Daoy (cell line): ENCODE measurements around the gene GPSM1. TPM values are rescaled to one million over a fixed set of nuclear protein-coding genes. Genes with fewer than 3 reads are reported as not detected.

Experiments used
- DNase-seq: peaks from one replicate; pipeline ENCODE4 v3.0.0-alpha.2; 2015; ENCODE audit warnings: low read depth
- total RNA-seq: library from RNA; depleted of rRNA; stranded (reverse); fragments of >200 nt; shearing (Covaris generic); gene quantifications from 2 replicates; pipeline ENCODE4 v1.2.3, GENCODE V29; 2014; rRNA removed

Gene GPSM1, protein sequence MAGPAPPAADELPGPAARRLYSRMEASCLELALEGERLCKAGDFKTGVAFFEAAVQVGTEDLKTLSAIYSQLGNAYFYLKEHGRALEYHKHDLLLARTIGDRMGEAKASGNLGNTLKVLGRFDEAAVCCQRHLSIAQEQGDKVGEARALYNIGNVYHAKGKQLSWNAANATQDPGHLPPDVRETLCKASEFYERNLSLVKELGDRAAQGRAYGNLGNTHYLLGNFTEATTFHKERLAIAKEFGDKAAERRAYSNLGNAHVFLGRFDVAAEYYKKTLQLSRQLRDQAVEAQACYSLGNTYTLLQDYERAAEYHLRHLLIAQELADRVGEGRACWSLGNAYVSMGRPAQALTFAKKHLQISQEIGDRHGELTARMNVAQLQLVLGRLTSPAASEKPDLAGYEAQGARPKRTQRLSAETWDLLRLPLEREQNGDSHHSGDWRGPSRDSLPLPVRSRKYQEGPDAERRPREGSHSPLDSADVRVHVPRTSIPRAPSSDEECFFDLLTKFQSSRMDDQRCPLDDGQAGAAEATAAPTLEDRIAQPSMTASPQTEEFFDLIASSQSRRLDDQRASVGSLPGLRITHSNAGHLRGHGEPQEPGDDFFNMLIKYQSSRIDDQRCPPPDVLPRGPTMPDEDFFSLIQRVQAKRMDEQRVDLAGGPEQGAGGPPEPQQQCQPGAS
- 15.8 and 23.4 TPM in 2 replicates for total RNA-seq

DNA sequence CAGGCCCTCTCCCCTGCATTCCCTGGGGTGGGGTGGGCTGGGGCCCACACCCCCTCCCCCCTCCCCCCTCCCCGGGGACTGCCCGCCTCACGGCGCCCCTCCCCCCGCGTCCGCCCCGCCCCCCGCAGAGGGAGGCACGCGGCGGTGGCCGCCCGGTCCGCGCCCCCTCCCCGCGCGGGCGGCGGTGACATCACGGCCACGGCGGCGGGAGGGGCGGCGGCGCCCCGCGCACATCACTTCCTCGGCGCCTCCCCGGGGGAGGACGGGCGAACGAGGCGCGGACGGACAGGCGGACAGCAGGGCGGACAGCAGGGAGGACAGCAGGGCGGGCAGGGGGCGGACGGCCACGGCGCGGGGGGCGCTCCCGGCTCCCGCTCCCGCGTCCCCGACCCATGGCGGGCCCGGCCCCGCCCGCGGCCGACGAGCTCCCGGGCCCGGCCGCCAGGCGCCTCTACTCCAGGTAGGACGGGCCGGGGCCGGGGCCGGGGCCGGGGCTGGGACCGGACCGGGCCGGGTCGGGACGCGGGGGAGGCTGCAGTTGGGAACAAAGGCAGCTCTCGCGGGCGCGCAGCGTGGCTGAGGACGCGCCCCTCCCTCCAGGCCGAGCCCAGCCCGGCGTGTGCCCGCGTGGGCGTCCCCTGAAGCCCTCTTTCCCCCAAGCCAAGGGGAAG is at the start of gene GPSM1:
Gene GPSM1, plus strand, starts transcription at position 236 of the 671 bp plus-strand sequence. Its CDS starts 157 bp downstream, at position 393.
- DNase-seq, result peak; percentile 69

DNA sequence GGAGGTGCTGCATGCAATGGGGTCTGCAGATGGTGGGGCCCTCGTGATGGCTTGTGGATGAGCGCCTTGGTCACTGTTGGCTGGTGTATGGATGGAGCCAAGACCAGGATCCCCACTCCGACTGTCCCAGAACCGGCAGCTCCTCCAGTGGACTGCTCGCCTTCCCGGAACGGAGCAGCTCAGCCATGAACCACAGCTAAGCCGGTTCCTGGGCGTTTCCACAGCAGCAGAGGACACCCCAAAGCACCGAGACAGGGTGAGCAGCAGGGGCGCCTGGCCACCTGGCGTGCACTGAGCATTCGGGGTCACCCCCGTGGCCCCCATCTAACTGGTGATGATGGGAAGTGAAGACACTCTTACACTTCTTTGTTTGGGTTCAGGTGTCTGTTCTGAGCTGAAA is 49.6 kb upstream of the GPSM1 start:
- no peak for DNase-seq

DNA sequence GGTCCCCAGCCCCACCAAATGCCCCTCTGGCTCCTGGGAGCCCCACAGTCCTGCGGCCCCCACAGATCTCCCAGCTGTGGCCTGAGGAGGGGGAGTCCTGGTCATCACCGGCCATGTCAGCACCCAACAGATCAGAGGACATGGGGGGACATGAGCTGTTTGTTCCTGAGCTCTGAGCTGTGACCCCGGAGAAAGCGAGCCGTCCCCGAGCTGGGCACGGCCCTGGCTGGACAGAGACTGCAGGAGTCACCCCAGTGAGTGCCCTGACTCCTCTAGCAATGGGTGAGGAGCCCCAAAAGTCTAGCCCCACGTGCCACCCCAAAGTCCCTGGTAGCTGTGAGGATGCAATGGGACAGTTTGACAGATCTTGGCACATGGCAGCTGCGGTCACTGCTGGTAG is 49.1 kb upstream of the GPSM1 start:
- DNase-seq, result no peak

DNA sequence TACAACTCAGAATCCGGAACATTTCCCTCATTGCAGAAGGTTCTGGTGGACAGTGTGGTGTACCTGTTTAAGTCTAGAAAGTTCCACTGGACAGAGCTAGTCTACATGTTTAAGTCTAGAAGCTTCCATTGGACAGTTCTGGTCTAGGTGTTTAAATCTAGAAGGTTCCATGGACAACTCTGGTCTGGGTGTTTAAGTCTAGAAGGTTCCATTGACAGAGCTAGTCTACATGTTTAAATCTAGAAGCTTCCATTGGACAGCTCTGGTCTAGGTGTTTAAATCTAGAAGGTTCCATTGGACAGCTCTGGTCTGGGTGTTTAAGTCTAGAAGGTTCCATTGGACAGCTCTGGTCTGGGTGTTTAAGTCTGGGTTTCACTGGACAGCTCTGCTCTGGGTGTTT is 48.4 kb upstream of the GPSM1 start:
- DNase-seq, result no peak

DNA sequence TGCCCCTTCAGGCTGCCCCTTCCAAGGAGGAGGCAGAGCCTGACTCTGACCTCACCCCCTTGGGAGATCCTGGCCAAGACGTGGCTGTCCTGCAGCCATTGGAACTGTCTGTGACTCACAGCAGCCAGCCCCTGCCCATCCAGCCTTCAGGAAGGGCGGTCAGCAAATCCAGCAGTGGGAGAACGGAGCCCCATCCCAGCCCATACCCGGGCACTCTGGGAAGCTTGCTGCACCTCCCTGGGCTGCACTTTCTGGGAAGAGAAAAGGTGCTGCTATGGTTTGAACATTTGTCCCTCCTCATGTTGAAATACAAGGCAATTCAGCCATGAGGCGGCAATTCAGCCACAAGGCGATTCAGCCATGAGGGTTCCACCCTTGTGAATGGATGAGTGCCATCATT is 47.9 kb upstream of the GPSM1 start:
- DNase-seq, result no peak

DNA sequence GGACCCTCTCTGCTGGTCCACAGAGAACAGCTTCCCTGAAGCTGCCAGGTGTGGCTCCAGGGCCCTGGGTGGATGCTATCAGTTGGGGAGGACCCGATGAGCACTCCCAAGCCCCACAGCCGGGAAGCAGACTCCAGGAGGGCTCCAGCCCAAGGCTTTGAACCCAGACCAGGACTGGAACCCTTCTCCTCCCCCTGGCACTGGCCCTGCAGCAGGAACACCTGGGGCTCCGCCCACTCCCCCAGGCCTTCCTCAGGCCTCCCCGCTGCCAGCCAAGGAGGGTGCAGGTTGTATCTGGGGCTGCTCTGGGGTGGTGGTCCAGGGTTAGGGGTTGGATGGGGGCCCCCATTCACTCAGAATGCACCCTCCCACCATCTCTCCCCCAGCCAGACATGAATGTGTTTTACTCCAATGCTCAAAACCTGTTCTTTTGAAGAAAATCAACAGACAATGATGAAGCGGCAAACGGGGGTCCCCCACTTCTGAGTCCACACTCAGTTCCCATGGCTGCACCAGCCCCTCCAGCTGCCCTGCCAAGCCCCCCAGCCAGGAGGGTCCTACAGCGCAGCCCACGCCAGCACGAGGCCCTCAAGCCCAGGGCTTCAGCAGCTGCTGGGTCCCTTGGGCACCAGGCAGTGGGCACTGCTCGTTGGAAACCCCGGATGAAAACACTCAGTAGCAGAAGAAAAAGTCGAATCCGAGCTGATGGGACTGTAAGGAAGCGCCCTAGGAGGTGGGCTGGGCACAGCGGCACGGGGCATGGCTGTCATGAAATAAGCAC is 46.6 kb upstream of the GPSM1 start:
- DNase-seq, result no peak

DNA sequence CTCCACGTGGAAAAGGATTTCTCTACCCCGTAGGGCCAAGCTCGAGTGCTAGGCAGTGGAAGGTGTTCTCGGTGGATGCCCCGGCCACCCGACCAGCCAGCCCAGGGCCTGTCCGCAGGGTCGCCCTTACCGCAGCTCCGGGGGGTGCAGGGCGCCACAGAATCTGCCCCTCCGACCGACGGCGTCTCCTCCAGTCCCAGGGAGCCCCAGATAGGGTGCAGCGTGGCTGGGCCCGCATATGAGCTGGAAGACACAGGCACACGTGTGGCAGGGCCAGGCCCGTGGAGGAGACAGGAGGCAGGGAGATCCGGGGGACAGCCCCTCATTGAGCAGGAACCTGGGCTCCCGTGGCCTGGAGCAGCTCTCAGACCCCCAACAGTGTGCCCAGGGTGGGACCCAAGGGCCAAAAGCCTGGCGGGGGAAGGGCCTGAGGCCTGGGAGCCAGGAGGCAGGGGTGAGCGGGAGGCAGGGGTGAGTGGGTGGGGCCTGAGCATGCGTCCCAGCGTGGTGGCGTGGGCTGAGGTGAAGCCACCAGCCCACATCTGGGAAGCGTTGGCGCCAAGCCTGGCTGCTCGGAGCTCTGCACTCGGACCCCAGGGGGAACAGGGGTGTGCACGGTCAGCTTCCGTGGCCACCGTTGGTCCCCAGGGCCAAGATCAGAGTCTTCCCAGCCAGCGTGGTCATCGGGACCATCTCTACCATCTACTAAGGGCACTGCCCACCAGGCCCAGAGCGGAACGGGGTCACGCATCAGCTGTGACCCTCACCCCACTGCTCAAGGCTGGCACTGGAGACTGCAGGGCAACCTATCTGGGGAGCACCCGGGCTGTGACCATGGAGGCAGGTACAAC is 45.7 kb upstream of the GPSM1 start:
- no peak for DNase-seq

DNA sequence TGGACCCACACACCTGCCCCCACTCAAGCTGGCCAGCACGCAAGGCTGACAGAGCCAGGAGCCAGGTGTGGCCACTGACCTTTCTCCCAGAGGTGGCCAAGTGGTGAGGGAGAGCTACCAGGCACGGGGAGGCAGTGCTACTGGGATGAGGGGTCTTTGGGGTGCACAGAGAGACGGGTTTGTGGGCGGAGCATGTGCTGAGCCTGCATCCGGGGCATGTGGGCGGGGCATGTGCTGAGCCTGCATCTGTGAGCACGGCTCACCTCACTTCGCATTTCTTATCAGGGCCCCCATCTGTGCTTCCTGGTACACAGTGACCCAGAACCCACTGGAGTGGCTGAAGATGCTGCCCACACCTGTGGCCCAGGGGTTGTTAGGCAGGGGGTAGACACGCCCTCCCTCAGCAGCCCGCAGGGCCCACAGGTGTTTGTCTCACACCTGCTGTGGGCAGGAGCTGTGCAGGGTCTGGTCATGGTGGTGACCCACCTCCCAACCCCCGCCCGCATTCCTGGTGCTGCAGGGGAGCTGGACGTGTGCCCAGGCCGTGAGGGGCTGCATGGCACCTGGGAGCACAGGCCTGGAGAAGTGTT is 45.0 kb upstream of the GPSM1 start:
- no peak for DNase-seq

DNA sequence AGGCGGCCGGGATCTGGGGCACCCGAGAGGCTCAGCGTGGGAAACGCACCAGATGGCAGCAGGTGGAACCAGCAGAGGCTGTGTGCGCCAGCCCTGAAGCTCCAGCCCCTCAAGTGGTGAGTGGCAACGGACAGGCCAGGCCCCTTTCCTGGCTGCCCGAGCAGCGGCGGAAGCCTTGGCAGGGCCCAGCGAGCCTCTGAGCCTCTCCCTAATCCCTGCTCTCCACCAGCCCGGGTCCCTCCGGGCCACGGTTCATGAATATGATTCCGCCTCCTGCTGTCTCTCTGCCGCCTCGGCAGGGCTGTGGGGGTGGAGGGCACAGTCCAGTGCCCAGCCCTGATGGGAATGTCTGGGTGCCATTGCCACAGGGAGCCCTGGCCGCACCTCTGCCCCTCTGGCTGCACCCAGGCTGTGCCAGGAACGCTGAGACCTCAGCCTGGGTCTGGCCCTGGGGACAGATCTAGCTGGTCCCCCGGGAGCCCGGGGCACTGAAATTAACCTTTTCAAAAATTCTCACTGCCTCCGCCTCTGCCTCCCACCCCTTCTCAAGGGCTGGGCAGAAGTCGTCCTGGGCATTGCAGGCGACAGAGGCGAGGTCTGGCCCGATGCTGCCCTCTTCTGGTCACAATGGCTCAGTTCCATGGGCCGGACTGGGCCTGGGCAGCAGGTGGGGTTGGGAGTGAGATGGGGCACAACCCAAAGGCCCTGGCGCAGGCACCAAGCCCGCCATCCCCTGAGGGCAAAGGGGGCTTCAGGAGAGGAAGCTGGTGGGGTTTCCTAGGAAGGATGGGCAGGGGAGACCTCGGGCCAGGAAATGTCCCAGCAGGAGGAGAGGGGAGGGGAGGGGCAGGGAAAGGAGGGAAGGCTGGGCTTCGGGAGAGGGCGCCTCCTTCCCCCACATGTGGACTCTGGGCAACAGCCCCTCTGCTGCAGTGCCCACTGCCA is 43.8 kb upstream of the GPSM1 start:
- peak; percentile 89 for DNase-seq

DNA sequence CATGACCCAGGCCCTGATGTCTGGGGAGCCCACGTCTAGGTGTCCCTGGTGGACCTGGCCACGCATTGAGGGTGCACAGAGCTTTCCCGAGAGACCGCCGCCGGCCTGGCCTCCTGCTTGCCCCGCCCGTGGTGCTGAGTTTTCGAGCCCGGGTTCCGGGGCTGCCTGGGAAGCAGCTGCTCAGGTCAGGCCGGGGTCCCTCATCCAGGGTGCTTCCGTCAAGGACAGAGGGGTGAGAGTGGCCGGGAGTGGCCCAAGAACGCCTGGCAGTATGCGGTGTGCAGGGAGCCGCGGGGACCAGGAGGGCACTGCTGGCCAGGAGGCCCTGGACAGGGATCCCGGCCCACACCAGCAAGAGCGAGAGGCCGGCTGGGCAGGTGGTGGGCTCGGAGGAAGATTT is 43.0 kb upstream of the GPSM1 start:
- no peak for DNase-seq

DNA sequence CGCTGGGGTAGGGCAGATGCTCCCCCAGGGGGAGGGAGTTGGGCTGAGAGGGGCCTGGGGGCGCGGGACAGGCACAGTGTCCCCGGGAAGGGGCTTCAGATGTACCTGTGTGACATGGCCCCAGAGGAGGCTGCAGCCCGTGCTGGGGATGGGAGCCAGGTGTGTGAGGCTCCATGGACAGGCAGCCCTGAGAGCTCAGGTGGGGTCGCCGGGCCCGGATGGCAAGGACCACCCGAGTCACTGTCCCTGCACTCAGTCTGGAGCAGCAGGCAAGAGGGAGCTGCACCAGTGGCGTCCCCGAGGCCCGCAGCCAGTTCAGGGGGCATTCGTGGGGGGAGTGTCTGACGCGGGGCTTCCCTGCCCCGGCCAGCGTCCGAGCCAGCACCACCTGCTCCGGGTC is 42.4 kb upstream of the GPSM1 start:
- no peak for DNase-seq

DNA sequence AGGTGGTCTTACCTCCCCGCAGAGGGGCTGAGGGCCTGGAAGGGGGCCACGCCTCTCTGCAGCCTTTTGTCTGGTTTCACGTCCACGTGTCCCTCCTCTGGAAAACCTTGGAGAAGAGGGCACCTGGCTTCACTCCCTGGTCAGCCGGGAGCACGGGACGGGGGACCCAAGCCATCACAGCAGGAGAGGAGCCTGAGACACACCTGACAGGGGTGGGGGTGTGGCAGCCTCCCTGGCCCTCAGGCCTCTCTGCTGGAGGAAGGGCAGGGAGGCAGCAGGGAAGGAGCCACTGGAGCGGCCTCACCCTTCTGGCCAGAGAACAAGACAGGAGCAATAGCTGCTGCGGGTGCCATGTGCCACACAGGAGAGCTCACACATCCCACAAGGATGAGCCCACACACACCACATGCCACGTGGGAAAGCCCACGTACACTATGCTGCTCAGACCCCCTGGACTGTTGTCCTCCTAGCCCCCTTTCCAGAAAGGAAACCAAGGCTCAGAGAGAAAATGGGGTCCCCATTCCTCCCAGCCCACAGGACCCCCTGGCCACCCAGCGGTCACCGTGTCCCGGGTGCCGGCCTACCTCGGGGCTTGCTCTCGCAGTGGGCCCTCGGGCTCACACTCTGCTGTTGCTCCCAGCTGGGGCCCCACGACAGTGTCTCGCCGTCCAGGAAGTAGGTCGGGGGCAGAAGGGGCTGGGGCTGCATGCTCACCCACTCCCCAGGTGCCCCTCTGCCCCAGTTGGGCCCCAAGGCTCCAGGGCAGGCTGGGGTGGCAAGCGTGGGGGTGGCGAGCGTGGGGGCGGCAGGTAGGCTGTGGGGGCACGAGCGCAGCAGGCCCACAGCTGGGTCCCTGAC is 41.6 kb upstream of the GPSM1 start:
- no peak for DNase-seq

DNA sequence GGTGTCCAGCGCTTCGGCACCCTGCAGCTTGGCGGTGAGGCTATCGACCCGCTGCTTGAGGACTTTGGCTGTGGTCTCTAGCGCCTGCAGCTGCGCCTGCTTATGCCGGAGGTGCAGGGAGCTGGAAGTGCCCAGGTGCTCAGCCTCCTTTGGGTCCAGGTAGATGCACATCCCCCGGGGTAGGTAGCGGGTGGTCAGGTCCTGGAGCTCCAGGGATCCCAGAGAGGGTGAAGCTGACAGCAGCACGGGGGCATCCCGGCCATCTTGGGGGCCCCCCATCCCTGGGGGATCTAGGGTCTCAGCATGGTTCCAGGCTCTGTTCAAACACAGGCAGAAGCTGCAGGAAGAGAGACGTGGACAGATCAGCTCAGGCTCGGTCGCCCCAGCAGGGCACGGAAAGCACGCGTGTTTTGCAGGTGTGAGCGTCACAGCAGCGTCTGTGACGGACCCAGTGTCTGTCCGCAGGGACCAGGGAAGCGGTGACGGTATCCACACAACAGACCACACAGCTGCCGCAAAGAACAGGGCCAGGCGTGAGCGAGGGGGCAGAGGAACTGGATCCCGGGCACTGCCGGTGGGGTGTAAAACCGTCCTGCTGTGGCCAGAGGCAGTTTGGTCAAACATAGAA is 40.9 kb upstream of the GPSM1 start:
- DNase-seq, result no peak

DNA sequence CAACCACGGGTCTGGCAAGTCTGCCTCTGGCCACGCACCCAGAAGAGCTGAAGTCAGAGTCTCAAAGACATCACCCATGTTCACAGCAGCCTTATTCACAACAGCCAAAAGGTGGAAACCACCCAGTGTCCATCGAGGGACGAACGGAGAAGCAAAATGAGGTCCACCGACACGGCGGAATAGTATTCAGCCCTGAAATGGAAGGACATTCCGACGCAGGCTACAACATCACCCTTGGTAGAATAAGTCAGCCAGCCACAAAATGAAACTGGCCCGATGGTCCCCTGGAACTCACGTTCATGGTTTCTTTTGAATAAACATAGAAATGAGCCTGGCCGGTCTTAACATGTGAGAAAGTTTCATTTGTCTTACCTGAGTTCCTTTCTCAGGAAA is 40.4 kb upstream of the GPSM1 start:
- no peak for DNase-seq

DNA sequence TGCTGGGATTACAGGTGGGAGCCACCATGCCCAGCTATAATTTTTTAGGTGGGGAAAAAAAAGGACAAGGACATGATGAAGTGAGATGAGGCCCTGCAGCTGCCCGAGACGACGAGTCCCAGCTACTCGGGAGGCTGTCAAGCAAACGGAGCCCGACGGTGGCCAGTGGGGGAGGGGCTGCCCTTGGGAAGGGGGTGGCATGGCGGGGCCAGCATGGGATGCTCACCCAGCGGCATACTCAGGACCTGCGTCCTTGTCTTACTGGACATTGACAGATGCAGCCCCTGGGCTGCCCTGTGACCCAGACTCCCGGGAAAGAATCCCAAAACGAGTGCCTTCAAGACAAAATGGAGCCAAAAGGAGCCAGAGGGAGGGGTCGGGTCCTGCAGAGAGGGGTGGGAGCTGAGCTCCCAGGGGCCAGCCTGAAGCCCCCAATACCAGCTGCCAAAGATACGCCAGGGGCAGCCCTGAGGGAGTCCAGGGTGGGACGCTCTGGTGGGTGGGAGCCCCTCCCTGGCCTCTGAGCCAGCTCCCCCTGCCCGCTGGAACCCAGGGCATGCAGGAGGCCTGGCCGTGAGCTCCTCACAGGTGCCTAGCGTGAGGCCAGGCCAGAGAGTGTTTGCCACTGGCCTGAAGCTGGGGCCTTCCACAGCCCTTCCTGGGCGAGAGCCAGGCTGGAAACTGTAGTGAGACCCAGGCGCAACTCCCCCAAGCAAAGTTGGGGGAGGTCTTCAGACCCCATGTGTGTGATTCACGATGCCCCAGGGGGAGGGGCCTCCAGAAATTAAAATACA is 39.2 kb upstream of the GPSM1 start:
- DNase-seq, result no peak

DNA sequence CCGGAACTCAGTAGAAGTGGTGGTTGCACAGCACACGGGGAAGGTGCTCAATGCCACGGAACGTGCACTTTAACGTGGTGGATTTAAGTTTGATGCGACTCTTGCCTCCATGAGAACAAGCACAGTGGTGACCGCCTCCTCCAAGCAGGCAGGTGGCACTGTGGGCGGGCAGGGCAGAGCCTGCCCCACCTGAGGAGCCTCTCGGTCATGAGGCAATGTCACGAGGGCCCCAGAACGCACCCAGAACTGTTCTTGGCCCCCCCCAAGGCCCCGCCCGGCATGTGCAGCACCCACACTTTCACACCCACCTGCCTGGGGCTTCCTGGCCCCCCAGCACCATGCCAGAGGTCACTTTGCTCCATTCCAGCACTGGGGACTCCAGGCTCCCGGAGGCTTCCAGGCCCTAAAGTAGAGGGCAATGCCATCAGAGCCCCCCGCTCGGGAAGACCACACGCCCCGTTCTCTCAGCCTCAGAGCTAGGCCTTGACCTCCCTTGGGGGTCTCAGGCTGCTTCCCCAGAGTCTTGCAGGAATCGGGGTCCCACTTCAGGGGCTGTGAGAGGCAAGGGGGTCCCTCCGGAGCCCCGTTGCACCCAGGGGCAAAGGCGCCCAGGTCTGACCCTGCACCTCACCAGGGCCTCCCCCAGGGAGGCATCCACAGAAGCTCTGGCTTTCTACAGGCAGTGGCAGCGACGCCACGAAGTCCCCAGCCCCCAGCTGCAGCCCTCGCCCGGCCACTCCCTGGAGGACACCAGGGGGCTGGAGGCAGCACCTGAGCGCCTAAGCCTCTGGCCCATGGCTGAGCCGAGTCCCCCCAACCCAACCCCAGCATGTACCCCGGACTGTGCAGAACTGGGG is 37.5 kb upstream of the GPSM1 start:
- DNase-seq, result no peak
